Keratinocyte (primary cell): ENCODE results near the gene GLCE. TPM values are rescaled to one million over a fixed set of nuclear protein-coding genes. Genes with fewer than 3 reads are reported as not detected.

Experiments used
- DNase-seq: peaks from one replicate; pipeline ENCODE4 v3.0.0-alpha.2; 2011; ENCODE audit warnings: low read depth, missing footprints, low spot score
- FAIRE-seq: peaks from 2 replicates; lab custom pipeline; 2011; peaks lifted over from hg19 to GRCh38; lab: Jason Lieb, UNC
- H2AFZ ChIP-seq: 2 replicates; pipeline ENCODE4 v1.6.0; 2012; ENCODE audit warnings: low read length, control low read depth, inconsistent platforms; ENCODE audit not compliant: control insufficient read depth
- H3K27ac ChIP-seq: 2 replicates; pipeline ENCODE4 v1.5.1; 2011; ENCODE audit warnings: low read length; ENCODE audit not compliant: control insufficient read depth, insufficient read depth
- H3K27me3 ChIP-seq: 3 replicates; pipeline ENCODE4 v1.6.0; 2011; ENCODE audit warnings: low read length; ENCODE audit not compliant: control insufficient read depth, insufficient read depth; ENCODE audit errors: extremely low read depth
- H3K36me3 ChIP-seq, 2 experiments: 2 replicates in 1 of 2; 3 replicates in 1 of 2; pipeline ENCODE4 v1.5.1; 2011; ENCODE audit warnings: low read length in 2 of 2, mild to moderate bottlenecking in 1 of 2; ENCODE audit not compliant: control insufficient read depth in 2 of 2, insufficient read depth in 2 of 2; ENCODE audit errors: extremely low read depth in 1 of 2
- H3K4me1 ChIP-seq: 3 replicates; pipeline ENCODE4 v1.5.1; 2011; ENCODE audit warnings: low read length; ENCODE audit not compliant: control insufficient read depth, insufficient read depth; ENCODE audit errors: extremely low read depth
- H3K4me2 ChIP-seq: 3 replicates; pipeline ENCODE4 v1.6.0; 2011; ENCODE audit warnings: low read depth, low read length; ENCODE audit not compliant: control insufficient read depth, insufficient read depth; ENCODE audit errors: extremely low read depth
- H3K4me3 ChIP-seq, 3 experiments: fragments of 200-600 bp in 1 of 3; sonication (generic) in 1 of 3; 2 replicates in 2 of 3; 3 replicates in 1 of 3; pipeline ENCODE4 v1.5.1; 2011 to 2016; ENCODE audit warnings: low read length in 3 of 3, mild to moderate bottlenecking in 3 of 3, control low read depth in 2 of 3, inconsistent platforms in 1 of 3, low read depth in 1 of 3, mixed read lengths in 1 of 3, mixed run types in 1 of 3, moderate library complexity in 1 of 3; ENCODE audit not compliant: control insufficient read depth in 2 of 3, insufficient read depth in 2 of 3; ENCODE audit errors: extremely low read depth in 1 of 3
- H3K79me2 ChIP-seq: 2 replicates; pipeline ENCODE4 v1.6.0; 2012; ENCODE audit warnings: low read length; ENCODE audit not compliant: control insufficient read depth, insufficient read depth
- H3K9ac ChIP-seq: 3 replicates; pipeline ENCODE4 v1.6.0; 2011; ENCODE audit warnings: low read length; ENCODE audit not compliant: control insufficient read depth, insufficient read depth; ENCODE audit errors: extremely low read depth
- H3K9me1 ChIP-seq: 3 replicates; pipeline ENCODE4 v1.6.0; 2011; ENCODE audit warnings: low read length; ENCODE audit not compliant: control insufficient read depth, insufficient read depth; ENCODE audit errors: extremely low read depth
- H3K9me3 ChIP-seq: 2 replicates; pipeline ENCODE4 v1.5.1; 2012; ENCODE audit warnings: low read depth, low read length; ENCODE audit not compliant: control insufficient read depth
- H4K20me1 ChIP-seq: 3 replicates; pipeline ENCODE4 v1.6.0; 2011; ENCODE audit warnings: low read length; ENCODE audit not compliant: control insufficient read depth, insufficient read depth; ENCODE audit errors: extremely low read depth
- CTCF ChIP-seq, 3 experiments: IDR thresholded peaks in 1 of 3; conservative IDR thresholded peaks in 1 of 3; optimal IDR thresholded peaks in 1 of 3; 2 replicates in 2 of 3; 3 replicates in 1 of 3; pipeline versions ENCODE3 to v1.5.1; 2011; ENCODE audit warnings: low read length in 3 of 3, mild to moderate bottlenecking in 3 of 3, moderate library complexity in 2 of 3, control low read depth in 1 of 3, inconsistent platforms in 1 of 3; ENCODE audit not compliant: insufficient read depth in 2 of 3; ENCODE audit errors: extremely low read depth in 1 of 3
- EZH2 ChIP-seq: IDR thresholded peaks from one replicate; pipeline ENCODE4 v1.6.1; 2012; ENCODE audit warnings: inconsistent platforms, mild to moderate bottlenecking, low read length, moderate library complexity
- dilution Hi-C: fragments of 300-500 bp; cut with MboI; formaldehyde crosslinking; loops from one replicate; pipeline ENCODE4 v1.7.0; 2020; ENCODE audit warnings: low sequenced_read_pairs; ENCODE audit not compliant: extremely low pct_ligation_motif_present
- polyA plus RNA-seq, 5 experiments: library from polyadenylated mRNA; depleted of rRNA in 3 of 5; stranded (reverse) in 3 of 5; stranded (forward) in 1 of 5; unstranded in 1 of 5; fragments of >200 nt; gene quantifications; 1 replicate in 1 of 5; 2 replicates in 3 of 5; 3 replicates in 1 of 5; pipeline versions ENCODE4 v1.2.1 to v1.2.3, GENCODE V29; 2011 to 2012; ENCODE audit warnings: missing spikeins in 2 of 5, low read depth in 1 of 5, low replicate concordance in 1 of 5

GLCE gene
- polyA plus RNA-seq, 1 donor (not counting 4 experiments of a cell fraction or from before 2014, with no cell fraction given) = 16.3 TPM

- DNase-seq (no peak), FAIRE-seq (no peak)
- TF ChIP-seq CTCF (optimal IDR thresholded peaks at IDR 0.05 in 1 of 3, IDR thresholded peaks at IDR 0.05 in 1 of 3, conservative IDR thresholded peaks at IDR 0.05 in 1 of 3; ENCODE audit: extremely low read depth in 1 of 3, insufficient read depth in 2 of 3, low read length in 3 of 3) = no peak
- TF ChIP-seq EZH2 = no peak
- dilution Hi-C loops = no loop called here
- Histone ChIP-seq H2AFZ (no peak overlapping the region), H3K27me3 (peaks cover 31% of the 10 kb centered on the region), H3K9ac (no peak overlapping the region), H3K27ac (no peak overlapping the region), H3K36me3 (no peaks in the 10 kb centered on the region), H3K9me3 (no peaks in the 10 kb centered on the region), H3K4me2 (no peak overlapping the region), H3K4me3 (no peak overlapping the region), H3K9me1 (no peaks in the 10 kb centered on the region), H3K4me1 (no peaks in the 10 kb centered on the region), H4K20me1 (no peaks in the 10 kb centered on the region), H3K79me2 (no peaks in the 10 kb centered on the region)
Observed at GRCh38 chr15:69149163-69149562, 11.3 kb upstream of the GLCE start.

- Histone ChIP-seq H3K4me2 (no peak overlapping the region), H3K36me3 (no peaks in the 10 kb centered on the region), H4K20me1 (no peaks in the 10 kb centered on the region), H3K27ac (no peak overlapping the region), H3K4me3 (no peak overlapping the region), H3K4me1 (peaks cover 6% of the 10 kb centered on the region), H3K9me1 (no peaks in the 10 kb centered on the region), H3K79me2 (no peaks in the 10 kb centered on the region), H3K9ac (no peak overlapping the region), H3K9me3 (no peaks in the 10 kb centered on the region), H3K27me3 (peaks cover 28% of the 10 kb centered on the region), H2AFZ (no peak overlapping the region)
- TF ChIP-seq CTCF (optimal IDR thresholded peaks at IDR 0.05 in 1 of 3, IDR thresholded peaks at IDR 0.05 in 1 of 3, conservative IDR thresholded peaks at IDR 0.05 in 1 of 3; ENCODE audit: extremely low read depth in 1 of 3, insufficient read depth in 2 of 3, low read length in 3 of 3) (no peak), EZH2 (no peak)
- dilution Hi-C loops = no loop called here
- DNase-seq (no peak), FAIRE-seq (no peak)
Observed at GRCh38 chr15:69149803-69150202, 10.6 kb upstream of the GLCE start.
